ENCODE data around the gene HOXC9. TPM values are rescaled to one million over a fixed set of nuclear protein-coding genes. Genes with fewer than 3 reads are reported as not detected.

The HOXC9 gene
- total RNA-seq, 1 experiment from 2014 or later, result 11.3 TPM

- H3K4me3 ChIP-seq (replicated peaks in 1 of 2; ENCODE audit: low read depth in 1 of 2, low read length in 2 of 2), result no peak overlapping the region
- no peaks in the 10 kb centered on the region for H3K27me3 ChIP-seq (ENCODE audit: insufficient read depth, low read length)
- no peak overlapping the region for H2AFZ ChIP-seq (ENCODE audit: low read depth, low read length, poor library complexity, severe bottlenecking)
- no peaks in the 10 kb centered on the region for H3K79me2 ChIP-seq (ENCODE audit: insufficient read depth, low read length)
- H3K36me3 ChIP-seq (ENCODE audit: control insufficient read depth in 1 of 2, insufficient read depth in 2 of 2, low read length in 2 of 2), result no peaks in the 10 kb centered on the region
- TF ChIP-seq REST (IDR thresholded peaks at IDR 0.05; ENCODE audit: low read depth), result no peak
- no peak for TF ChIP-seq ELF1 (IDR thresholded peaks at IDR 0.05; ENCODE audit: borderline replicate concordance, low read depth)
- no peak for TF ChIP-seq ZBTB33 (IDR thresholded peaks at IDR 0.05; ENCODE audit: extremely low read depth, insufficient replicate concordance, low read length)
- no peak for TF ChIP-seq RAD21 (IDR thresholded peaks at IDR 0.05; ENCODE audit: low read depth)
- TF ChIP-seq EZH2 (IDR thresholded peaks at IDR 0.05), result no peak
- TF ChIP-seq TCF7L2 (IDR thresholded peaks at IDR 0.05; ENCODE audit: borderline replicate concordance, extremely low read depth, insufficient read depth, insufficient read length), result no peak
- no peak for TF ChIP-seq EZH2phosphoT487 (IDR thresholded peaks at IDR 0.05; ENCODE audit: borderline replicate concordance)
- no peak for TF ChIP-seq POLR2A (IDR thresholded peaks at IDR 0.05; ENCODE audit: borderline replicate concordance, extremely low read depth, insufficient read depth, insufficient read length)
- TF ChIP-seq JUND (IDR thresholded peaks at IDR 0.05), result no peak
- TF ChIP-seq ZFX (IDR thresholded peaks at IDR 0.05), result no peak
- no peak for TF ChIP-seq EGR1 (IDR thresholded peaks at IDR 0.05; ENCODE audit: low read depth)
- TF ChIP-seq FOSL1 (IDR thresholded peaks at IDR 0.05; ENCODE audit: low read depth), result no peak
- TF ChIP-seq POLR2AphosphoS5 (IDR thresholded peaks at IDR 0.05; ENCODE audit: low read depth, low read length), result no peak
- no peak for TF ChIP-seq CBX3 (IDR thresholded peaks at IDR 0.05; ENCODE audit: low read depth)
- TF ChIP-seq CTCF (IDR thresholded peaks at IDR 0.05 in 2 of 3, conservative IDR thresholded peaks at IDR 0.05 in 1 of 3; ENCODE audit: borderline replicate concordance in 1 of 3, insufficient read depth in 1 of 3, low read depth in 2 of 3, low read length in 2 of 3), result no peak
- TF ChIP-seq SRF (IDR thresholded peaks at IDR 0.05; ENCODE audit: low read depth), result no peak
- TF ChIP-seq ZNF274 (IDR thresholded peaks at IDR 0.05; ENCODE audit: low read depth, low read length), result no peak
- TF ChIP-seq CEBPB (IDR thresholded peaks at IDR 0.05; ENCODE audit: low read depth), result no peak
- TF ChIP-seq YY1 (IDR thresholded peaks at IDR 0.05; ENCODE audit: extremely low read depth, insufficient replicate concordance, low read depth, low read length), result no peak
- TF ChIP-seq SP1 (IDR thresholded peaks at IDR 0.05; ENCODE audit: low read depth), result no peak
- H3K4me1 ChIP-seq (ENCODE audit: control insufficient read depth in 1 of 2, insufficient read depth in 2 of 2, low read length in 2 of 2), result peaks cover 7 to 17% of the 10 kb centered on the region in 2 experiments; a peak in 3 of 4 replicates
- H3K4me2 ChIP-seq (ENCODE audit: low read length), result no peak overlapping the region
- no peaks in the 10 kb centered on the region for H3K9me3 ChIP-seq (ENCODE audit: control insufficient read depth in 1 of 2, insufficient read depth in 1 of 2, low read depth in 1 of 2, low read length in 2 of 2)
- DNase-seq (ENCODE audit: low read depth, low spot score), result no peak
- ChIA-PET RAD21 (ENCODE audit: low non-redundant PET in 1 of 2, low total read pairs in 2 of 2, uncharacterized antibody in 2 of 2, unreplicated experiment in 2 of 2) (no interaction called here), CTCF (interaction anchor here (0.6 to 5.3 kb wide), 5 partner anchors 8 to 195 kb away, joined by 3 to 38 read pairs (median 3); partner anchors contain the start of genes HOXC5 and HOXC9), POLR2A (interaction anchor here (0.6 kb wide), 1 partner anchor 30 kb away, joined by 8 read pairs; no protein-coding TSS in a partner anchor)
- H3K9ac ChIP-seq (ENCODE audit: low read length), result no peak overlapping the region
- H4K20me1 ChIP-seq (ENCODE audit: insufficient read depth), result no peaks in the 10 kb centered on the region
- no peak for ATAC-seq
- no peaks in the 10 kb centered on the region for H3K9me2 ChIP-seq (ENCODE audit: insufficient read depth)
- intact Hi-C loops (cut with micrococcal nuclease), result no loop called here
- H3K27ac ChIP-seq (ENCODE audit: low read depth, low read length), result no peak overlapping the region
- BruUV-seq (replicated peaks), result no TSS peak
These were observed 24.8 kb downstream of the HOXC9 start for GRCh38 chr12:54024581-54025305.

All from HCT116 (cell line).